GM19468 (cell line): ENCODE measurements around the gene SLC7A6.
"Not testable (repeated sequence)": the region's sequence is repeated elsewhere in the genome, so short reads cannot be mapped to it uniquely, and the experiment has no call there.

Experiments used
- ATAC-seq: cut with Tn5 transposase; IDR thresholded peaks from one replicate; pipeline ENCODE4 v1.9.1; 2021; ENCODE audit warnings: mild to moderate bottlenecking, moderate library complexity, moderate number of reproducible peaks; ENCODE audit not compliant: unreplicated experiment; ENCODE audit errors: extremely low read depth

The SLC7A6 gene

GRCh38 chr16:68279726-68280558, 15.6 kb downstream of the SLC7A6 start:
- no peak for ATAC-seq

GRCh38 chr16:68281368-68282063, 17.2 kb downstream of the SLC7A6 start:
- ATAC-seq: no peak

GRCh38 chr16:68282064-68282452, 17.7 kb downstream of the SLC7A6 start:
- no peak for ATAC-seq

GRCh38 chr16:68283346-68283745, 19.0 kb downstream of the SLC7A6 start:
- ATAC-seq: no peak

- no peak for ATAC-seq
Observed at GRCh38 chr16:68283801-68284598, 19.7 kb downstream of the SLC7A6 start.

- no peak for ATAC-seq
Observed at GRCh38 chr16:68284847-68285246, 20.5 kb downstream of the SLC7A6 start.

GRCh38 chr16:68285683-68286082, 21.4 kb downstream of the SLC7A6 start:
- no peak for ATAC-seq

GRCh38 chr16:68286153-68287074, 22.1 kb downstream of the SLC7A6 start:
- ATAC-seq: no peak

- ATAC-seq: no peak
Observed at GRCh38 chr16:68287276-68288251, 23.2 kb downstream of the SLC7A6 start.

GRCh38 chr16:68288252-68288650, 23.9 kb downstream of the SLC7A6 start:
- ATAC-seq: no peak

GRCh38 chr16:68288796-68289195, 24.5 kb downstream of the SLC7A6 start:
- ATAC-seq: not testable (repeated sequence)

- no peak for ATAC-seq
Observed at GRCh38 chr16:68289202-68289601, 24.9 kb downstream of the SLC7A6 start.

- peak; percentile 80 for ATAC-seq
Observed at GRCh38 chr16:68289621-68290329, 25.4 kb downstream of the SLC7A6 start.

GRCh38 chr16:68290450-68290849, 26.1 kb downstream of the SLC7A6 start:
- no peak for ATAC-seq

- no peak for ATAC-seq
Observed at GRCh38 chr16:68291227-68291626, 26.9 kb downstream of the SLC7A6 start.

- ATAC-seq: no peak
Observed at GRCh38 chr16:68292425-68292824, 28.1 kb downstream of the SLC7A6 start.

- ATAC-seq: no peak
Observed at GRCh38 chr16:68296291-68296690, 32.0 kb downstream of the SLC7A6 start.

- no peak for ATAC-seq
Observed at GRCh38 chr16:68296693-68297092, 32.4 kb downstream of the SLC7A6 start.
